Right cardiac atrium (tissue), 5 donors: ENCODE measurements around the gene PCDHB3. TPM values are rescaled to one million over a fixed set of nuclear protein-coding genes. Genes with fewer than 3 reads are reported as not detected.
"Not testable (repeated sequence)": the region's sequence is repeated elsewhere in the genome, so short reads cannot be mapped to it uniquely, and the experiment has no call there.

Experiments used
- ATAC-seq, 2 donors: fragments of 200-7000 bp; cut with Tn5 transposase; one replicate each; pipeline versions ENCODE4 v1.8.0 to v1.9.1; 2020; ENCODE audit warnings: moderate library complexity in 2 of 2, mild to moderate bottlenecking in 1 of 2
- DNase-seq, 3 donors: peaks; one replicate each; pipeline ENCODE4 v3.0.0-alpha.2; 2020
- H3K27ac ChIP-seq: one replicate; pipeline ENCODE4 v1.5.1; 2013; ENCODE audit warnings: mild to moderate bottlenecking, low read length, control low read depth, moderate library complexity
- H3K27me3 ChIP-seq: one replicate; pipeline ENCODE4 v1.6.1; 2013; ENCODE audit not compliant: control insufficient read depth, insufficient read depth
- H3K4me1 ChIP-seq: one replicate; pipeline ENCODE4 v1.6.1; 2013; ENCODE audit warnings: low read length; ENCODE audit not compliant: control insufficient read depth, insufficient read depth
- H3K4me3 ChIP-seq: one replicate; pipeline ENCODE4 v1.5.1; 2013; ENCODE audit warnings: low read length, control low read depth
- H3K9me3 ChIP-seq: one replicate; pipeline ENCODE4 v1.6.1; 2013; ENCODE audit warnings: low read length; ENCODE audit not compliant: control insufficient read depth
- WGBS: extraction: QIAGEN DNeasy Blood & Tissue Kit; methylation state at CpG from one replicate; pipeline ENCODE4 v1.1.7; 2013; 5-methylcytosine and 5-hydroxymethylcytosine counted together
- intact Hi-C, 4 donors: fragments of 100-400 bp; cut with DNase I; formaldehyde crosslinking; loops; one replicate each; pipeline versions ENCODE4 v1.11.0 to v1.14.0; 2022 to 2023
- polyA plus RNA-seq: library from polyadenylated mRNA; stranded (reverse); fragments of 200-250 nt; gene quantifications from one replicate; pipeline ENCODE4 v1.2.3, GENCODE V29; 2013
- total RNA-seq, 4 donors: library from RNA; stranded (reverse); fragmentation: NEBNext Ultra II Directional; extraction: Animal tissue kit (Norgen Biotek cat#: 25700); gene quantifications; one replicate each; pipeline ENCODE4 v1.2.1, GENCODE V29; 2021
- donor health status: healthy with polysubstance abuse.
- donor health status: DM: no; HTN: yes; CAD: no.
- donor health status: DM: no; HTN: no; CAD: no.
- donor health status: DM: no; HTN: yes; CAD: no; lungs with severe emphysema.
- donor health status: DM: yes; HTN: yes; CAD: no.

PCDHB3 gene
- total and polyA plus RNA-seq, 5 donors, result 0.61 to 1.7 (median 1.4) TPM

DNA sequence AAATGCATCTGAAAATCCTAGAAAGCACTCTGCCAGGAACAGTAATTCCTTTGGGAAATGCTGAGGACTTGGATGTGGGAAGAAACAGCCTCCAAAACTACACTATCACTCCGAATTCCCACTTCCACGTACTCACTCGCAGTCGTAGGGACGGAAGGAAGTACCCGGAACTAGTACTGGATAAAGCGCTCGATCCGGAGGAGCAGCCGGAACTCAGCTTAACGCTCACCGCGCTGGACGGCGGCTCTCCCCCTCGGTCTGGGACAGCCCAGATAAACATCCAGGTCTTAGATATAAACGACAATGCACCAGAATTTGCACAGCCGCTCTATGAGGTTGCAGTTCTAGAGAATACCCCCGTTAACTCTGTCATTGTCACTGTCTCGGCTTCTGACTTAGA is 786 bp downstream of the PCDHB3 start:
- Histone ChIP-seq H3K4me3 (peak overlapping the region; percentile 54), H3K9me3 (peaks cover 2% of the 10 kb centered on the region), H3K4me1 (no peaks in the 10 kb centered on the region), H3K27me3 (no peaks in the 10 kb centered on the region), H3K27ac (no peak overlapping the region)
- DNase-seq (peak in 1 of 3 donors; percentile 25), ATAC-seq (peak in 1 of 2 donors; percentile 36)
- intact Hi-C loops, result no loop called here
- 34% methylated on average over 20 of the region's 20 CpGs for WGBS

DNA sequence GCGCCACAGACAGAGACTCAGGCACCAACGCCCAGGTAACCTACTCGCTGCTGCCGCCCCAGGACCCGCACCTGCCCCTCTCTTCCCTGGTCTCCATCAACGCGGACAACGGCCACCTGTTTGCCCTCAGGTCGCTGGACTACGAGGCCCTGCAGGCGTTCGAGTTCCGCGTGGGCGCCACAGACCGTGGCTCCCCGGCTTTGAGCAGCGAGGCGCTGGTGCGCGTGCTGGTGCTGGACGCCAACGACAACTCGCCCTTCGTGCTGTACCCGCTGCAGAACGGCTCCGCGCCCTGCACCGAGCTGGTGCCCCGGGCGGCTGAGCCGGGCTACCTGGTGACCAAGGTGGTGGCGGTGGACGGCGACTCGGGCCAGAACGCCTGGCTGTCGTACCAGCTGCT is 1.8 kb downstream of the PCDHB3 start:
- H3K27me3 ChIP-seq, H3K4me3 ChIP-seq, ATAC-seq, H3K9me3 ChIP-seq, intact Hi-C loops, H3K4me1 ChIP-seq, H3K27ac ChIP-seq: not testable (repeated sequence)
- 38% methylated on average over 39 of the region's 39 CpGs for WGBS
- DNase-seq, result peak in 1 of 3 donors; percentile 24

DNA sequence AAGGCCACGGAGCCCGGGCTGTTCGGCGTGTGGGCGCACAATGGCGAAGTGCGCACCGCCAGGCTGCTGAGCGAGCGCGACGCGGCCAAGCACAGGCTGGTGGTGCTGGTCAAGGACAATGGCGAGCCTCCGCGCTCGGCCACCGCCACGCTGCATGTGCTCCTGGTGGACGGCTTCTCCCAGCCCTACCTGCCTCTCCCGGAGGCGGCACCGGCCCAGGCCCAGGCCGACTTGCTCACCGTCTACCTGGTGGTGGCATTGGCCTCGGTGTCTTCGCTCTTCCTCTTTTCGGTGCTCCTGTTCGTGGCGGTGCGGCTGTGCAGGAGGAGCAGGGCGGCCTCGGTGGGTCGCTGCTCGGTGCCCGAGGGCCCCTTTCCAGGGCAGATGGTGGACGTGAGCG is 2.2 kb downstream of the PCDHB3 start:
- intact Hi-C loops, H3K4me1 ChIP-seq, H3K9me3 ChIP-seq, ATAC-seq, H3K27ac ChIP-seq, H3K27me3 ChIP-seq, H3K4me3 ChIP-seq: not testable (repeated sequence)
- peak in 1 of 3 donors; percentile 31 for DNase-seq
- WGBS, result 34% methylated on average over 31 of the region's 38 CpGs

DNA sequence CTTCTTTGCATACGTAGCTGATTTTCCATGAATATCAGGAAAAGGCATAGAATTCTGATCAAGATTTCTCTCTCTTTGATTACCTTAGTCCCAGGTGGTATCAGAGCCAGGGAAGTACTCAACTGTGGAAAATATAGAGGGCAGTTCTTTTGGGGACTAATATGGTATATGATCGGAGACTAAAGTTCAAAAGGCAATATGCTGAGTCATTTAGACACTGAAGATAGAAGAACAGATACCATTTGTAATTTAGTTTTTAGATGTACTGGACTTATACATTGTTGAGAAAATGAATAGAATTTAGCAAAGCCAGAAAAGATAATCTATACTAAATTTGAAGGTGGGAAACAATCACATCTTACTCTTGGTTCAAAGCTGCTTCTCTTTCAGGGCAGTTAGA is 5.1 kb downstream of the PCDHB3 start:
- DNase-seq (no peak), ATAC-seq (no peak)
- no peak overlapping the region for H3K4me3 ChIP-seq
- H3K27ac ChIP-seq, result no peak overlapping the region
- 73% methylated on average over 2 of the region's 2 CpGs for WGBS
- no peaks in the 10 kb centered on the region for H3K4me1 ChIP-seq
- no peaks in the 10 kb centered on the region for H3K27me3 ChIP-seq
- intact Hi-C loops, result no loop called here
- peaks cover 2% of the 10 kb centered on the region for H3K9me3 ChIP-seq

DNA sequence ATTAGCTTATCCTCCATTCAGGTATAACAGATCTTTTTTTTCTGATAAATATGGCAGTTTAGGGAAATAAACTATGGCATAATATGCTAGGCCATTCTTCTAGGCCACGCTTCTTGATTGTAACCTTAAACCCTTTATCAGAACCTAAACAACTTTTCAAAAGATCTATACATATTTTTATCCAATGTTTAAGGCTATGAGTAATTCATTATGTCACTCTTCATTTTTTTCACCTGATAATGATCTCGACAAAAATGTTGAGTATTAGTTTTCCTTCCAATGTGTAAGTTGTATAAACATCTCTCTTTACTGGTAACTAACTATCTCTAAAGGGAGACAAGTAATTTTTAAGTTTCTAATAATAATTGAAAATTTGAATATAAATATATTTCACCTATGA is 19.0 kb downstream of the PCDHB3 start:
- DNase-seq, result no peak
- intact Hi-C loops, result no loop called here
- H3K27ac ChIP-seq, result no peak overlapping the region
- no peak overlapping the region for H3K4me3 ChIP-seq
- no peaks in the 10 kb centered on the region for H3K4me1 ChIP-seq
- peaks cover 1% of the 10 kb centered on the region for H3K9me3 ChIP-seq
- H3K27me3 ChIP-seq, result no peaks in the 10 kb centered on the region
- 38% methylated on average over 2 of the region's 2 CpGs for WGBS
- no peak for ATAC-seq

DNA sequence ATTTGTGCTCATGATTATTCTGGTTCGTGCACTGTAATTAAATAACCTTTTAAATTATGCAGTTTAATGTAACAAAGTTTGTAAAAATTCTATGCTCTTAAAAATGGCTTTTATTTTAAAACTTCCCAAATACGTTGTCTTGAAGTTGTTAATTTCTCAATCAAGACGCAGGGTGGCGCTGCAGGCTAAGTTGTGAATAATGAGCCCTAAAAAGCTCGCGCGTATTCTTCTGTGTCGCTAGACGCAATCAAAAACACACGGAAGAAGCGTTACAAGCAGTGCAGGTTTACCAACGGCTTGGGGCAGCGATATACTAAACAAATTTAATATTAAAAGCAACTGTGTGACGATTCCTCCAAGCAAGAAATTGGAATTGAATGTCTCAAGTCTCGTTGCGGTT is 21.3 kb downstream of the PCDHB3 start, which contains the start of gene PCDHB4:
Gene PCDHB4, plus strand, starts transcription at position 256 of the 400 bp plus-strand sequence. CDS start 181 bp downstream, outside the sequence.
- peak in 2 of 3 donors; percentile 34 to 59 for DNase-seq

DNA sequence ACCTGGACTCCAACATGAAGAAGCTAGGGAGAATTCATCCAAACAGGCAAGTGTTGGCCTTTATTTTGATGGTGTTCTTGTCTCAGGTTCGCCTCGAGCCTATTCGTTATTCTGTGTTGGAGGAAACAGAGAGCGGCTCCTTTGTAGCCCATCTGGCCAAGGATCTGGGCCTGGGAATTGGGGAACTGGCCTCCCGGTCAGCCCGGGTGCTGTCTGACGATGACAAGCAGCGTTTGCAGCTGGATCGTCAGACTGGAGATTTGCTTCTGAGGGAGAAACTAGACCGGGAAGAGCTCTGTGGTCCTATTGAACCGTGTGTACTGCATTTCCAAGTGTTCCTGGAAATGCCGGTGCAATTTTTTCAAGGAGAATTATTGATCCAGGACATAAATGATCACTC is 21.7 kb downstream of the PCDHB3 start:
- ATAC-seq (no peak), DNase-seq (no peak)
- Histone ChIP-seq H3K4me1 (no peaks in the 10 kb centered on the region), H3K9me3 (peaks cover 1% of the 10 kb centered on the region), H3K27ac (no peak overlapping the region), H3K27me3 (no peaks in the 10 kb centered on the region), H3K4me3 (peak overlapping the region; percentile 56)
- 33% methylated on average over 12 of the region's 12 CpGs for WGBS
- intact Hi-C loops, result no loop called here

More for the DNA sequence above, 21.3 kb downstream of the PCDHB3 start, which contains the start of gene PCDHB4:
- no peak for ATAC-seq
- Histone ChIP-seq H3K9me3 (peaks cover 1% of the 10 kb centered on the region), H3K27ac (no peak within 1 kb of the TSS), H3K27me3 (no peaks in the 10 kb centered on the region), H3K4me3 (peak within 1 kb of the TSS; percentile 56), H3K4me1 (no peaks in the 10 kb centered on the region)
- intact Hi-C loops, result no loop called here
- 14% methylated on average over 16 of the region's 16 CpGs for WGBS

DNA sequence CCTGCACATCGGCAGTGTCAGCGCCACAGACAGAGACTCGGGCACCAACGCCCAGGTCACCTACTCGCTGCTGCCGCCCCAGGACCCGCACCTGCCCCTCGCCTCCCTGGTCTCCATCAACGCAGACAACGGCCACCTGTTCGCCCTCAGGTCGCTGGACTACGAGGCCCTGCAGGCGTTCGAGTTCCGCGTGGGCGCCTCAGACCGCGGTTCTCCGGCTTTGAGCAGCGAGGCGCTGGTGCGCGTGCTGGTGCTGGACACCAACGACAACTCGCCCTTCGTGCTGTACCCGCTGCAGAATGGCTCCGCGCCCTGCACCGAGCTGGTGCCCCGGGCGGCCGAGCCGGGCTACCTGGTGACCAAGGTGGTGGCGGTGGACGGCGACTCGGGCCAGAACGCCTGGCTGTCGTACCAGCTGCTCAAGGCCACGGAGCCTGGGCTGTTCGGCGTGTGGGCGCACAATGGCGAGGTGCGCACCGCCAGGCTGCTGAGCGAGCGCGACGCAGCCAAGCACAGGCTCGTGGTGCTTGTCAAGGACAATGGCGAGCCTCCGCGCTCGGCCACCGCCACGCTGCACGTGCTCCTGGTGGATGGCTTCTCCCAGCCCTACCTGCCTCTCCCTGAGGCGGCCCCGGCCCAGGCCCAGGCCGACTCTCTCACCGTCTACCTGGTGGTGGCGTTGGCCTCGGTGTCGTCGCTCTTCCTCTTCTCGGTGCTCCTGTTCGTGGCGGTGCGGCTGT is 23.3 kb downstream of the PCDHB3 start:
- H3K4me3 ChIP-seq, DNase-seq, H3K27ac ChIP-seq, H3K9me3 ChIP-seq, H3K27me3 ChIP-seq, intact Hi-C loops, H3K4me1 ChIP-seq, ATAC-seq: not testable (repeated sequence)
- 30% methylated on average over 58 of the region's 73 CpGs for WGBS

DNA sequence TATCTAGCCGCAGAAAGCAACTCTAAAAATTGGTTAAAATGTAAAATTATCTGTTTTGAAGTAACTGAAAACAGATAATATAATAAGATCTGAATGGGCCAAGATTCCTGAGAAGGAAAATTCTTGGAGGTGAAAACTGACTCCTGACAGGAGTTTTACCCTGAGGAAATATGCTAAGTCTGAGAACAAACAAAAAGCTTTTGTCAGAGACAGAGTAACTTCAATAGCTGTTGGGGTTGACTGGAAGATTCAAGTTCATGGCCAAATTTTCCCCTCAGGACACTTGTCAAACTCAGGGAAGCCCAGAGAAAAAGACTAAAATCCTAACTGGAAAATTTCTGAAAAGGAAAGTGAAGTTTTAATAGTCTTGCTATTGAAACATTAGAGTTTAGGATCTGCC is 27.0 kb downstream of the PCDHB3 start:
- no peaks in the 10 kb centered on the region for H3K4me1 ChIP-seq
- DNase-seq, result no peak
- intact Hi-C loops, result no loop called here
- H3K27me3 ChIP-seq, result no peaks in the 10 kb centered on the region
- no peak overlapping the region for H3K4me3 ChIP-seq
- ATAC-seq, result no peak
- H3K9me3 ChIP-seq, result no peaks in the 10 kb centered on the region
- WGBS, result 84% methylated on average over 1 of the region's 1 CpG
- H3K27ac ChIP-seq, result no peak overlapping the region

DNA sequence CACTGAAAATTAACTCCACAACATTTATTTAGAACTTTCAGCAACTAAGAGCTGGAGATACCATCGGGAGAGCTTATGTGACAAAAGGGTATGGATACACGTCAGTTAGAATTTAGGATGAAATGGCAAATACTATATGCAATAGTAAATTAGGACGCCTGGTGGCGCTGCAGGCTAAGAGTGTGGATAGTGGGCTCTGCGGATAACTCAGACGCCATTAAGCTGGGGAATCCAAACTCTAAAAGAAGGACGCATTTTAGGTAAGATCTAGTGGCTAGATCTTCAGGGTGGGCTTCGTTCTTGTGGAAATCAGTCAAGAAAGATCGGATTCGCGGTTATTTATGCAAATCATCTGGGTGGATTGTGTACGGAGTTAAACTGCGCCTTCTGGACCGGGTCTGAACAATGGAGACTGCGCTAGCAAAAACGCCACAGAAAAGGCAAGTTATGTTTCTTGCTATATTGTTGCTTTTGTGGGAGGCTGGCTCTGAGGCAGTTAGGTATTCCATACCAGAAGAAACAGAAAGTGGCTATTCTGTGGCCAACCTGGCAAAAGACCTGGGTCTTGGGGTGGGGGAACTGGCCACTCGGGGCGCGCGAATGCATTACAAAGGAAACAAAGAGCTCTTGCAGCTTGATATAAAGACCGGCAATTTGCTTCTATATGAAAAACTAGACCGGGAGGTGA is 34.9 kb downstream of the PCDHB3 start, which contains the start of gene PCDHB5:
Gene PCDHB5, plus strand, starts transcription at position 177 of the 688 bp plus-strand sequence. Its CDS starts 229 bp downstream, at position 406.
- ATAC-seq (peak in 1 of 2 donors; percentile 21), DNase-seq (no peak)
- Histone ChIP-seq H3K27me3 (no peaks in the 10 kb centered on the region), H3K9me3 (peaks cover 3% of the 10 kb centered on the region), H3K27ac (no peak within 1 kb of the TSS), H3K4me3 (peak within 1 kb of the TSS; percentile 64), H3K4me1 (no peaks in the 10 kb centered on the region)
- WGBS, result 15% methylated on average over 22 of the region's 22 CpGs
- intact Hi-C loops, result no loop called here

DNA sequence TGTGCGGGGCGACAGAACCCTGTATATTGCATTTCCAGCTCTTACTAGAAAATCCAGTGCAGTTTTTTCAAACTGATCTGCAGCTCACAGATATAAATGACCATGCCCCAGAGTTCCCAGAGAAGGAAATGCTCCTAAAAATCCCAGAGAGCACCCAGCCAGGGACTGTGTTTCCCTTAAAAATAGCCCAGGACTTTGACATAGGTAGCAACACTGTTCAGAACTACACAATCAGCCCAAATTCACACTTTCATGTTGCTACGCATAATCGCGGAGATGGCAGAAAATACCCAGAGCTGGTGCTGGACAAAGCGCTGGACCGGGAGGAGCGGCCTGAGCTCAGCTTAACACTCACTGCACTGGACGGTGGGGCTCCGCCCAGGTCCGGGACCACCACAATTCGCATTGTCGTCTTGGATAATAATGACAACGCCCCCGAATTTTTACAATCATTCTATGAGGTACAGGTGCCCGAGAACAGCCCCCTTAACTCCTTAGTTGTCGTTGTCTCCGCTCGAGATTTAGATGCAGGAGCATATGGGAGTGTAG is 35.5 kb downstream of the PCDHB3 start:
- H3K27me3 ChIP-seq, result no peaks in the 10 kb centered on the region
- H3K4me3 ChIP-seq, result peak overlapping the region; percentile 64
- no peaks in the 10 kb centered on the region for H3K4me1 ChIP-seq
- DNase-seq, result no peak
- no peak for ATAC-seq
- no peak overlapping the region for H3K27ac ChIP-seq
- 39% methylated on average over 19 of the region's 19 CpGs for WGBS
- H3K9me3 ChIP-seq, result peaks cover 3% of the 10 kb centered on the region
- intact Hi-C loops, result no loop called here
